Large intestine (tissue), 3 donors: ENCODE results near the gene NDUFS7. TPM values are rescaled to one million over a fixed set of nuclear protein-coding genes. Genes with fewer than 3 reads are reported as not detected.

Experiments
- DNase-seq, 2 donors: peaks; one replicate each; pipeline versions ENCODE4 v3.0.0 to v3.0.0-alpha.2; 2013
- H3K27ac ChIP-seq: one replicate; pipeline ENCODE4 v1.5.1; 2013; ENCODE audit warnings: low read length
- H3K27me3 ChIP-seq: 2 replicates; pipeline ENCODE4 v1.6.1; 2013; ENCODE audit warnings: low read length; ENCODE audit not compliant: control insufficient read depth, insufficient read depth
- H3K36me3 ChIP-seq: 2 replicates; pipeline ENCODE4 v1.6.1; 2013; ENCODE audit warnings: low read length; ENCODE audit not compliant: control insufficient read depth, insufficient read depth
- H3K4me1 ChIP-seq: one replicate; pipeline ENCODE4 v1.6.1; 2013; ENCODE audit warnings: low read length; ENCODE audit not compliant: control insufficient read depth, insufficient read depth
- H3K4me3 ChIP-seq: one replicate; pipeline ENCODE4 v1.5.1; 2013; ENCODE audit warnings: low read length
- H3K9me3 ChIP-seq: one replicate; pipeline ENCODE4 v1.6.1; 2013; ENCODE audit warnings: mild to moderate bottlenecking, low read depth, low read length, moderate library complexity; ENCODE audit not compliant: control insufficient read depth
- WGBS: methylation state at CpG from one replicate; pipeline ENCODE4 v1.1.5; 2013; ENCODE audit warnings: low lambda C conversion rate; ENCODE audit not compliant: insufficient coverage; 5-methylcytosine and 5-hydroxymethylcytosine counted together
- polyA plus RNA-seq: library from polyadenylated mRNA; unstranded; fragments of 120-200 nt; gene quantifications from one replicate; pipeline ENCODE4 v1.2.1, GENCODE V29; 2013

The NDUFS7 gene
- polyA plus RNA-seq, 1 donor: 91.9 TPM

GRCh38 chr19:1402411-1403070 lies 18.8 kb downstream of the NDUFS7 start:
- Histone ChIP-seq H3K27ac (no peak overlapping the region), H3K36me3 (no peaks in the 10 kb centered on the region), H3K4me1 (peaks cover 23% of the 10 kb centered on the region), H3K27me3 (no peaks in the 10 kb centered on the region), H3K9me3 (no peaks in the 10 kb centered on the region), H3K4me3 (no peak overlapping the region)
- no peak for DNase-seq
- no CpG with 5 or more reads among the region's 25 CpGs for WGBS

GRCh38 chr19:1406774-1407527 lies 23.2 kb downstream of the NDUFS7 start:
- H3K36me3 ChIP-seq: peaks cover 28% of the 10 kb centered on the region
- no peaks in the 10 kb centered on the region for H3K9me3 ChIP-seq
- H3K27me3 ChIP-seq: no peaks in the 10 kb centered on the region
- DNase-seq: peak; percentile 99 to 100
- peak overlapping the region; percentile 58 for H3K4me3 ChIP-seq
- peak overlapping the region; percentile 69 for H3K27ac ChIP-seq
- peaks cover 45% of the 10 kb centered on the region for H3K4me1 ChIP-seq
- no CpG with 5 or more reads among the region's 72 CpGs for WGBS

GRCh38 chr19:1407528-1408299 lies 24.0 kb downstream of the NDUFS7 start, which contains the start of gene DAZAP1:
TSS of gene DAZAP1 (plus strand) at chr19:1407586. CDS start at chr19:1407774, 188 bp downstream.
- Histone ChIP-seq H3K4me3 (peak within 1 kb of the TSS; percentile 97), H3K4me1 (peaks cover 43% of the 10 kb centered on the region), H3K9me3 (no peaks in the 10 kb centered on the region), H3K36me3 (peaks cover 34% of the 10 kb centered on the region), H3K27me3 (no peaks in the 10 kb centered on the region), H3K27ac (peak within 1 kb of the TSS; percentile 94)
- WGBS: no CpG with 5 or more reads among the region's 121 CpGs
- DNase-seq: peak in 1 of 2 donors; percentile 47

GRCh38 chr19:1408300-1409203 lies 24.8 kb downstream of the NDUFS7 start:
- DNase-seq: peak in 1 of 2 donors; percentile 58

GRCh38 chr19:1409204-1410005 lies 25.7 kb downstream of the NDUFS7 start:
- no peak for DNase-seq
- peak overlapping the region; percentile 94 for H3K27ac ChIP-seq
- no peaks in the 10 kb centered on the region for H3K27me3 ChIP-seq
- no peaks in the 10 kb centered on the region for H3K9me3 ChIP-seq
- peaks cover 37% of the 10 kb centered on the region for H3K4me1 ChIP-seq
- H3K4me3 ChIP-seq: peak overlapping the region; percentile 97
- peaks cover 46% of the 10 kb centered on the region for H3K36me3 ChIP-seq
- no CpG with 5 or more reads among the region's 33 CpGs for WGBS

More at GRCh38 chr19:1408300-1409203, 24.8 kb downstream of the NDUFS7 start:
- Histone ChIP-seq H3K4me3 (peak overlapping the region; percentile 97), H3K36me3 (peaks cover 42% of the 10 kb centered on the region), H3K27ac (peak overlapping the region; percentile 94), H3K27me3 (no peaks in the 10 kb centered on the region), H3K9me3 (no peaks in the 10 kb centered on the region), H3K4me1 (peaks cover 37% of the 10 kb centered on the region)
- WGBS: no CpG with 5 or more reads among the region's 69 CpGs

- Histone ChIP-seq H3K27me3 (no peaks in the 10 kb centered on the region), H3K9me3 (no peaks in the 10 kb centered on the region), H3K4me1 (peaks cover 43% of the 10 kb centered on the region), H3K4me3 (no peak overlapping the region), H3K27ac (no peak overlapping the region), H3K36me3 (peaks cover 46% of the 10 kb centered on the region)
- DNase-seq: no peak
- no CpG with 5 or more reads among the region's 23 CpGs for WGBS
Measured at GRCh38 chr19:1410136-1410786, 26.6 kb downstream of the NDUFS7 start.

GRCh38 chr19:1410789-1411188 lies 27.1 kb downstream of the NDUFS7 start:
- no peak overlapping the region for H3K4me3 ChIP-seq
- no CpG with 5 or more reads among the region's 9 CpGs for WGBS
- no peak for DNase-seq
- peaks cover 48% of the 10 kb centered on the region for H3K4me1 ChIP-seq
- no peaks in the 10 kb centered on the region for H3K27me3 ChIP-seq
- no peak overlapping the region for H3K27ac ChIP-seq
- H3K9me3 ChIP-seq: no peaks in the 10 kb centered on the region
- peaks cover 46% of the 10 kb centered on the region for H3K36me3 ChIP-seq

- peaks cover 48% of the 10 kb centered on the region for H3K36me3 ChIP-seq
Measured at GRCh38 chr19:1411255-1412191, 27.8 kb downstream of the NDUFS7 start.

More at GRCh38 chr19:1411255-1412191, 27.8 kb downstream of the NDUFS7 start:
- H3K4me1 ChIP-seq: peaks cover 52% of the 10 kb centered on the region
- H3K4me3 ChIP-seq: no peak overlapping the region
- no peak for DNase-seq
- H3K9me3 ChIP-seq: no peaks in the 10 kb centered on the region
- no CpG with 5 or more reads among the region's 29 CpGs for WGBS
- H3K27me3 ChIP-seq: no peaks in the 10 kb centered on the region
- no peak overlapping the region for H3K27ac ChIP-seq
